Prostate gland (tissue), 1 donor: ENCODE data around the gene PRG3.

ENCODE experiments used
- POLR2A ChIP-seq: fragments of 450-650 bp; IDR thresholded peaks from one replicate; pipeline ENCODE4 v1.6.1; 2016; ENCODE audit warnings: antibody characterized with exemption, mild to moderate bottlenecking
- POLR2AphosphoS5 ChIP-seq: sonication (generic); formaldehyde crosslinking; IDR thresholded peaks from one replicate; pipeline ENCODE4 v1.6.1; 2017; ENCODE audit warnings: antibody characterized with exemption

DNA sequence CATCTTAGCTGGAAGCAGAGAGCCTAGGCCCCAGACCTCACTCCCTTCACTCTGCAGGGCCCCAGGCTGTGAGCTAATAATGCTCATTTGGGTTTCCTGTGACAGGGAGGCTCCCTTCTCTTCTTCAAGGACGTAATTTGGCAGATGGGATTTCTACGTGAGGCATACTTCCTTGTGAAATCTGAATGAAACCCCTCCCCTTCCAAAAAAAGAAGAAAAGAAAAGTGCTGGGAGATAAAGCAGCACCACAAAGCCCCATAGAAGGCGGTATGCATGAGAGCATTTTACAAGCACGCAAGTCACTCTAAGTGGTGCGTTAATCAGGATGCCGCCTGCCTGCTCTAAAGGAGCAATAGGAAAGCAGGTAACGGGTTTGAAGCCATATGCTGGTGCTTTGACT lies 37.1 kb downstream of the PRG3 start:
- TF ChIP-seq POLR2AphosphoS5 (no peak), POLR2A (no peak)
